Panc1 (cell line): ENCODE data around the gene CPT1C. TPM values are rescaled to one million over a fixed set of nuclear protein-coding genes. Genes with fewer than 3 reads are reported as not detected.

Experiments
- ATAC-seq: fragments of 200-7000 bp; cut with Tn5 transposase; 2 replicates; pipeline ENCODE4 v1.9.1; 2020; ENCODE audit warnings: mild to moderate bottlenecking, moderate library complexity
- BruUV-seq: library from RNA; stranded (reverse); fragments of 400-500 nt; replicated peaks from 2 replicates; lab custom pipeline; 2021; lab: Mats Ljungman, UMichigan
- CTCF ChIA-PET: fragments of 300-600 bp; sonication (Branson Sonifier 250); formaldehyde crosslinking; loops from one replicate; lab custom pipeline; 2022; ENCODE audit warnings: antibody characterized with exemption; lab: Charles Lee
- POLR2A ChIA-PET: fragments of 300-600 bp; sonication (Branson Sonifier 250); formaldehyde crosslinking; loops from one replicate; lab custom pipeline; 2022; ENCODE audit warnings: antibody characterized with exemption; lab: Charles Lee
- DNase-seq: peaks from one replicate; pipeline ENCODE4 v3.0.0-alpha.2; 2010; ENCODE audit warnings: low read depth, low spot score
- H3K27ac ChIP-seq: 2 replicates; pipeline ENCODE4 v1.5.1; 2011; ENCODE audit warnings: mild to moderate bottlenecking, low read length, inconsistent platforms
- H3K27me3 ChIP-seq: fragments of 200-500 bp; sonication (Bioruptor generic); 2 replicates; pipeline ENCODE4 v1.6.0; 2014; ENCODE audit warnings: low read length, inconsistent platforms; ENCODE audit not compliant: control insufficient read depth, insufficient read depth
- H3K36me3 ChIP-seq: fragments of 200-500 bp; sonication (Bioruptor generic); 2 replicates; pipeline ENCODE4 v1.5.1; 2014; ENCODE audit warnings: inconsistent platforms, mild to moderate bottlenecking, low read length, moderate library complexity; ENCODE audit not compliant: control insufficient read depth, insufficient read depth
- H3K4me1 ChIP-seq: 2 replicates; pipeline ENCODE4 v1.5.1; 2011; ENCODE audit warnings: inconsistent platforms, mild to moderate bottlenecking, low read length, moderate library complexity; ENCODE audit not compliant: control insufficient read depth, insufficient read depth
- H3K4me3 ChIP-seq, 2 experiments: 2 replicates each; pipeline ENCODE4 v1.5.1; 2011 to 2012; ENCODE audit warnings: low read depth in 2 of 2, low read length in 2 of 2, mild to moderate bottlenecking in 2 of 2, inconsistent platforms in 1 of 2, moderate library complexity in 1 of 2
- H3K9me3 ChIP-seq: fragments of 200-500 bp; sonication (Bioruptor generic); 2 replicates; pipeline ENCODE4 v1.5.1; 2014; ENCODE audit warnings: low read depth, mild to moderate bottlenecking, inconsistent platforms, low read length, moderate library complexity; ENCODE audit not compliant: control insufficient read depth, insufficient read depth
- CTCF ChIP-seq: fragments of 450-650 bp; IDR thresholded peaks from 2 replicates; pipeline ENCODE4 v1.5.1; 2017; ENCODE audit warnings: mild to moderate bottlenecking
- POLR2AphosphoS5 ChIP-seq: IDR thresholded peaks from 2 replicates; pipeline ENCODE4 v1.6.1; 2012; ENCODE audit warnings: mild to moderate bottlenecking, low read depth, low read length, moderate library complexity
- REST ChIP-seq, 2 experiments: IDR thresholded peaks; 2 replicates each; pipeline ENCODE4 v1.6.1; 2011 to 2012; ENCODE audit warnings: low read depth in 2 of 2, control low read depth in 1 of 2, low read length in 1 of 2, mild to moderate bottlenecking in 1 of 2, moderate library complexity in 1 of 2; ENCODE audit not compliant: insufficient read depth in 1 of 2
- SIN3A ChIP-seq: IDR thresholded peaks from 2 replicates; pipeline ENCODE4 v1.6.1; 2012; ENCODE audit warnings: low read depth, mild to moderate bottlenecking, low read length, moderate library complexity, borderline replicate concordance; ENCODE audit not compliant: insufficient read depth
- TCF7L2 ChIP-seq: IDR thresholded peaks from 2 replicates; pipeline ENCODE4 v1.6.1; 2011; ENCODE audit warnings: mild to moderate bottlenecking, low read depth, low read length, inconsistent platforms
- in situ Hi-C: cut with HindIII; loops from 2 replicates; pipeline ENCODE4 v1.10.0; 2016; ENCODE audit warnings: low sequenced_read_pairs, low pct_unique_long_range_greater_than_20kb
- intact Hi-C: fragments of 100-400 bp; cut with micrococcal nuclease; formaldehyde crosslinking; loops from one replicate; pipeline ENCODE4 v1.10.0; 2022; ENCODE audit not compliant: unreplicated experiment
- total RNA-seq: library from RNA; stranded (reverse); gene quantifications from one replicate; pipeline ENCODE4 v1.2.1, GENCODE V29; 2021; ENCODE audit not compliant: unreplicated experiment

CPT1C gene
- total RNA-seq, 1 experiment from 2014 or later = 0.23 TPM

- DNase-seq = no peak
- Histone ChIP-seq H3K36me3 (peaks cover 14% of the 10 kb centered on the region), H3K4me1 (0 out of 2 replicates have a peak, but pooled peaks cover 6% of the 10 kb centered on the region), H3K4me3 (no peak overlapping the region), H3K9me3 (no peaks in the 10 kb centered on the region), H3K27ac (no peak overlapping the region), H3K27me3 (no peaks in the 10 kb centered on the region)
- no peak for ATAC-seq
- intact Hi-C loops = no loop called here
- ChIA-PET CTCF (interaction anchor here (0.6 to 0.8 kb wide), 2 partner anchors 31 to 56 kb away, joined by 3 to 10 read pairs; no protein-coding TSS in a partner anchor), POLR2A (interaction anchor here (0.5 kb wide), 1 partner anchor 129 kb away, joined by 3 read pairs; no protein-coding TSS in a partner anchor)
- in situ Hi-C loops = no loop called here
- TF ChIP-seq SIN3A (no peak), POLR2AphosphoS5 (no peak), REST (IDR thresholded peaks at IDR 0.05; ENCODE audit: insufficient read depth in 1 of 2, low read depth in 2 of 2, low read length in 1 of 2) (no peak), CTCF (no peak), TCF7L2 (no peak)
- no TSS peak for BruUV-seq
Measured at GRCh38 chr19:49685845-49686332, 5.0 kb upstream of the CPT1C start.

- no TSS peak for BruUV-seq
Measured at GRCh38 chr19:49686503-49687088, 4.3 kb upstream of the CPT1C start.

More at GRCh38 chr19:49686503-49687088, 4.3 kb upstream of the CPT1C start:
- peaks cover 10% of the 10 kb centered on the region for H3K36me3 ChIP-seq
- H3K9me3 ChIP-seq = no peaks in the 10 kb centered on the region
- no peak for ATAC-seq
- no peak overlapping the region for H3K4me3 ChIP-seq
- H3K4me1 ChIP-seq = 0 out of 2 replicates have a peak, but pooled peaks cover 2% of the 10 kb centered on the region
- H3K27ac ChIP-seq = no peak overlapping the region
- no peak for DNase-seq
- in situ Hi-C loops (no loop called here), intact Hi-C loops (no loop called here)
- no peak for TF ChIP-seq CTCF
- no peak for TF ChIP-seq SIN3A
- no peak for TF ChIP-seq POLR2AphosphoS5
- no peak for TF ChIP-seq TCF7L2
- POLR2A ChIA-PET = no interaction called here
- H3K27me3 ChIP-seq = no peaks in the 10 kb centered on the region
- CTCF ChIA-PET = interaction anchor here (0.6 kb wide), 1 partner anchor 55 kb away, joined by 10 read pairs; no protein-coding TSS in a partner anchor
